ENCODE measurements around the gene ST6GALNAC2.
"Not testable (repeated sequence)": the region's sequence is repeated elsewhere in the genome, so short reads cannot be mapped to it uniquely, and the experiment has no call there.

The ST6GALNAC2 gene

GRCh38 chr17:76570457-76570856 lies 15.2 kb downstream of the ST6GALNAC2 start:
- no peak for DNase-seq

GRCh38 chr17:76569607-76570279 lies 15.9 kb downstream of the ST6GALNAC2 start:
- no peak for DNase-seq

GRCh38 chr17:76568811-76569221 lies 16.8 kb downstream of the ST6GALNAC2 start:
- DNase-seq: no peak

GRCh38 chr17:76567634-76568432 lies 17.8 kb downstream of the ST6GALNAC2 start:
- DNase-seq: no peak

- no peak for DNase-seq
These were observed 18.6 kb downstream of the ST6GALNAC2 start for GRCh38 chr17:76566988-76567431.

GRCh38 chr17:76566613-76566943 lies 19.1 kb downstream of the ST6GALNAC2 start:
- no peak for DNase-seq

GRCh38 chr17:76565728-76566612 lies 19.7 kb downstream of the ST6GALNAC2 start:
- DNase-seq: no peak

GRCh38 chr17:76564991-76565727 lies 20.5 kb downstream of the ST6GALNAC2 start:
- DNase-seq: not testable (repeated sequence)

- not testable (repeated sequence) for DNase-seq
These were observed 22.3 kb downstream of the ST6GALNAC2 start for GRCh38 chr17:76563359-76563758.

GRCh38 chr17:76562734-76563148 lies 22.9 kb downstream of the ST6GALNAC2 start:
- DNase-seq: no peak

GRCh38 chr17:76561799-76562268 lies 23.8 kb downstream of the ST6GALNAC2 start:
- DNase-seq: no peak

- no peak for DNase-seq
These were observed 24.3 kb downstream of the ST6GALNAC2 start for GRCh38 chr17:76561332-76561731.

GRCh38 chr17:76560877-76561221 lies 24.8 kb downstream of the ST6GALNAC2 start:
- DNase-seq: no peak

GRCh38 chr17:76560036-76560876 lies 25.4 kb downstream of the ST6GALNAC2 start:
- no peak for DNase-seq

GRCh38 chr17:76559460-76559859 lies 26.2 kb downstream of the ST6GALNAC2 start:
- DNase-seq: not testable (repeated sequence)

GRCh38 chr17:76558198-76559095 lies 27.2 kb downstream of the ST6GALNAC2 start:
- peak; percentile 49 for DNase-seq

- DNase-seq: peak; percentile 98
These were observed 28.1 kb downstream of the ST6GALNAC2 start for GRCh38 chr17:76557368-76558197.

- peak; percentile 72 for DNase-seq
These were observed 28.8 kb downstream of the ST6GALNAC2 start for GRCh38 chr17:76556765-76557367.

GRCh38 chr17:76554131-76554530 lies 31.5 kb downstream of the ST6GALNAC2 start:
- no peak for DNase-seq

Data from NCI-H2171 treated with DMSO at 0.1 percent for 48 hours (cell line).